MG63 (cell line): ENCODE measurements around the gene SET. TPM values are rescaled to one million over a fixed set of nuclear protein-coding genes. Genes with fewer than 3 reads are reported as not detected.

Experiments used
- DNase-seq: peaks from one replicate; pipeline ENCODE4 v3.0.0-alpha.2; 2020
- H3K27me3 ChIP-seq: fragments of 250-450 bp; sonication (Bioruptor Pico); 2 replicates; pipeline ENCODE4 v1.5.1; 2020; ENCODE audit warnings: mild to moderate bottlenecking, moderate library complexity
- H3K36me3 ChIP-seq: fragments of 250-450 bp; sonication (Bioruptor Pico); 2 replicates; pipeline ENCODE4 v1.5.1; 2020; ENCODE audit warnings: mild to moderate bottlenecking, moderate library complexity
- H3K4me3 ChIP-seq: fragments of 250-450 bp; sonication (Bioruptor Pico); 2 replicates; pipeline ENCODE4 v1.5.1; 2020; ENCODE audit warnings: mild to moderate bottlenecking, moderate library complexity
- H3K9me3 ChIP-seq: fragments of 250-450 bp; sonication (Bioruptor Pico); 2 replicates; pipeline ENCODE4 v1.5.1; 2020; ENCODE audit warnings: mild to moderate bottlenecking, moderate library complexity
- total RNA-seq: library from RNA; depleted of rRNA; stranded (reverse); fragments of >200 nt; shearing (Covaris generic); gene quantifications from 2 replicates; pipeline ENCODE4 v1.2.3, GENCODE V29; 2014; ENCODE audit warnings: low replicate concordance; rRNA removed

Gene SET
- total RNA-seq, 1 experiment from 2014 or later, result 782 TPM

DNA sequence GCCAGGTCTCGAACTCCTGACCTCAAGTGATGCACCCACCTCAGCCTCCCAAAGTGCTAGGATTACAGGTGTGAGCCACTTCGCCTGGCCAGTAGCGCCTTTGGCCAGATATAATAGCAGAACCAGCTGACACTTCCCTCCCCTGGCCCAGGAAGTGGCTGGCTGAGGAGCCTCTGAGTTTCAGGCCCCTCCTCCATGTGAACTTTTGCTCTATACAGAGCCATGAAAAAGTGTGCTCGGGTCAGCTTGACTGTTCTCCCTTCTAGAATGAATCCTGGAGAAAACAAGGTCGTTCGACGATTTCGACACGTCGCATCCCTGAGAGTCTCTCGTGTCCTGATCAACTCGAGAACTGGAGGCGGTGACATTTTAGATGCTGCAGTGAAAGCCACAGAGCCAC is 43.6 kb downstream of the SET start:
- Histone ChIP-seq H3K9me3 (no peaks in the 10 kb centered on the region), H3K27me3 (no peaks in the 10 kb centered on the region), H3K36me3 (peaks cover 8% of the 10 kb centered on the region), H3K4me3 (no peak overlapping the region)
- DNase-seq, result no peak

DNA sequence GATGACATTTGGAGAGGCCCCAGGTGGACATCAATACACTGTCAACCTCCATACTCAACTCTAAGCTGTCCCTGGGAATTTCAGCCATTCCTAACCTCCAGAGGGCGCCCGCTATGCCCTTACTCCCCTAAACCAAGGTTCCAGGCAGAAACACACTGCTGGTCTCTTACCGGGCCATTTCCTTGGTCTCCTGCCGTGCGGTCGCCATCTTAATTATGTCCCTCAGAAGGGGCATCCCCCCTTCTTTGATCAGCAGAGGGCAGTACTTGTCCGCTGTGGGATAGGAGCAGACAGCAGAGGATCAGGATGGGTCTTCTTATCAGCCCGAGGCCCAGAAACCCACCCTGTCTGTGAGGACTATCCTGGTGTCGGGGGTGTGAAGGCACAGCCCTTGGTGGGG is 44.2 kb downstream of the SET start:
- H3K9me3 ChIP-seq, result no peaks in the 10 kb centered on the region
- peaks cover 8% of the 10 kb centered on the region for H3K36me3 ChIP-seq
- no peaks in the 10 kb centered on the region for H3K27me3 ChIP-seq
- no peak overlapping the region for H3K4me3 ChIP-seq
- DNase-seq, result peak; percentile 65

- Histone ChIP-seq H3K9me3 (no peaks in the 10 kb centered on the region), H3K4me3 (no peak overlapping the region), H3K27me3 (no peaks in the 10 kb centered on the region), H3K36me3 (peaks cover 8% of the 10 kb centered on the region)
- DNase-seq, result no peak
Observed at GRCh38 chr9:128735373-128735772, 46.4 kb downstream of the SET start.

GRCh38 chr9:128742401-128742800 is 53.4 kb downstream of the SET start:
- Histone ChIP-seq H3K36me3 (no peaks in the 10 kb centered on the region), H3K9me3 (no peaks in the 10 kb centered on the region), H3K27me3 (no peaks in the 10 kb centered on the region), H3K4me3 (no peak overlapping the region)
- no peak for DNase-seq

- Histone ChIP-seq H3K36me3 (no peaks in the 10 kb centered on the region), H3K9me3 (no peaks in the 10 kb centered on the region)
Observed at GRCh38 chr9:128743421-128743820, 54.4 kb downstream of the SET start.

More at GRCh38 chr9:128743421-128743820, 54.4 kb downstream of the SET start:
- no peak overlapping the region for H3K4me3 ChIP-seq
- no peaks in the 10 kb centered on the region for H3K27me3 ChIP-seq
- DNase-seq, result no peak

Other genes with a start within 250 kb of the SET start
- gene ODF2, start 233.2 kb upstream of the SET start, total RNA-seq, result 28.3 and 46.9 TPM in 2 replicates
- gene GLE1, start 184.5 kb upstream of the SET start, total RNA-seq, result 58.5 and 60.3 TPM in 2 replicates
- 82.6 and 111 TPM in 2 replicates for gene SPTAN1, start 136.6 kb upstream of the SET start, total RNA-seq
- 117 and 122 TPM in 2 replicates for gene DYNC2I2, start 32.4 kb upstream of the SET start, total RNA-seq
- gene PKN3, start 13.3 kb downstream of the SET start, total RNA-seq, result 10.2 and 10.5 TPM in 2 replicates
- 22.7 and 26.6 TPM in 2 replicates for gene ZDHHC12, start 34.9 kb downstream of the SET start, total RNA-seq
- gene ZER1, start 82.7 kb downstream of the SET start, total RNA-seq, result 10.2 and 28.2 TPM in 2 replicates
- gene TBC1D13, start 98.0 kb downstream of the SET start, total RNA-seq, result 1.8 and 2.0 TPM in 2 replicates
- 11.9 and 19.7 TPM in 2 replicates for gene ENDOG, start 129.3 kb downstream of the SET start, total RNA-seq
- gene SPOUT1, start 140.6 kb downstream of the SET start, total RNA-seq, result 9.8 and 36.3 TPM in 2 replicates
- gene KYAT1, start 192.7 kb downstream of the SET start, total RNA-seq, result 9.6 and 17.8 TPM in 2 replicates
- 13.8 and 19.1 TPM in 2 replicates for gene LRRC8A, start 192.9 kb downstream of the SET start, total RNA-seq
- not detected in 2 replicates for gene PHYHD1, start 231.8 kb downstream of the SET start, total RNA-seq